ENCODE data around the gene TMEM213. TPM values are rescaled to one million over a fixed set of nuclear protein-coding genes. Genes with fewer than 3 reads are reported as not detected.
A peak's percentile ranks its signal among the peaks of the same experiment; 100 is the strongest.

Gene TMEM213
- total RNA-seq, 6 experiments from 2014 or later, result not detected

DNA sequence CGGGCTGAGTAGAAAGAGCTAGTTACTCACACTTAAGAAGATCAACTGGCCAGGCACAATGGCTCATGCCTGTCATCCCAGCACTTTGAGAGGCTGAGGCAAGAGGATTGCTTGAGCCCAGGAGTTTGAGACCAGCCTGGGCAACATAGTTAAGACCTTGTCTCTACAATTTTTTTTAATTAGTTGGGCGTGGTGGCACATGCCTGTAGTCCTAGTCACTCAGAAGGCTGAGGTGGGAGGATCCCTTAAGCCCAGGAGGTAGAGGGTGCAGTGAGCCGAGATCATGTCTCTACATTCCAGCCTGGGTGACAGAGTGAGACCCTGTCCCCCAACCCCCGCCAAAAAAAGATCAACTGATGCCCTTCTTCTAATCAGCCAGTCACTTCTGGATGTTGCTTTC, 74.8 kb downstream of the TMEM213 start:
- Mint-ChIP-seq H3K9me3 (no peaks in the 10 kb centered on the region), H3K4me1 (ENCODE audit: low read depth) (peaks cover 49% of the 10 kb centered on the region), H3K36me3 (ENCODE audit: low read depth) (peaks cover 14% of the 10 kb centered on the region), H3K27me3 (ENCODE audit: insufficient read depth) (peaks cover 6% of the 10 kb centered on the region), H3K27ac (peak overlapping the region; percentile 24), H3K4me3 (peak overlapping the region; percentile 33; the same call in 1 of the 2 replicates)
- TF ChIP-seq CTCF (IDR thresholded peaks at IDR 0.05), result no peak
- peak; percentile 24 for DNase-seq

- Mint-ChIP-seq H3K4me3 (no peak overlapping the region; the same call in 1 of the 2 replicates), H3K27ac (peak overlapping the region; percentile 24; the same call in 1 of the 2 replicates), H3K4me1 (ENCODE audit: low read depth) (peaks cover 55% of the 10 kb centered on the region), H3K27me3 (ENCODE audit: insufficient read depth) (peaks cover 6% of the 10 kb centered on the region), H3K9me3 (no peaks in the 10 kb centered on the region), H3K36me3 (ENCODE audit: low read depth) (peaks cover 14% of the 10 kb centered on the region)
- DNase-seq, result no peak
- no peak for TF ChIP-seq CTCF (IDR thresholded peaks at IDR 0.05)
Measured at GRCh38 chr7:138873220-138873892, 75.6 kb downstream of the TMEM213 start.

- no peaks in the 10 kb centered on the region for H3K9me3 Mint-ChIP-seq
- peaks cover 7% of the 10 kb centered on the region; the same call in 1 of the 2 replicates for H3K36me3 Mint-ChIP-seq (ENCODE audit: low read depth)
- peaks cover 55% of the 10 kb centered on the region for H3K4me1 Mint-ChIP-seq (ENCODE audit: low read depth)
- DNase-seq, result peak; percentile 92
- H3K27me3 Mint-ChIP-seq (ENCODE audit: insufficient read depth), result no peaks in the 10 kb centered on the region
- H3K27ac Mint-ChIP-seq, result peak overlapping the region; percentile 94
- peak overlapping the region; percentile 57 for H3K4me3 Mint-ChIP-seq
- TF ChIP-seq CTCF (IDR thresholded peaks at IDR 0.05), result no peak
Measured at GRCh38 chr7:138875794-138876193, 78.0 kb downstream of the TMEM213 start.

DNA sequence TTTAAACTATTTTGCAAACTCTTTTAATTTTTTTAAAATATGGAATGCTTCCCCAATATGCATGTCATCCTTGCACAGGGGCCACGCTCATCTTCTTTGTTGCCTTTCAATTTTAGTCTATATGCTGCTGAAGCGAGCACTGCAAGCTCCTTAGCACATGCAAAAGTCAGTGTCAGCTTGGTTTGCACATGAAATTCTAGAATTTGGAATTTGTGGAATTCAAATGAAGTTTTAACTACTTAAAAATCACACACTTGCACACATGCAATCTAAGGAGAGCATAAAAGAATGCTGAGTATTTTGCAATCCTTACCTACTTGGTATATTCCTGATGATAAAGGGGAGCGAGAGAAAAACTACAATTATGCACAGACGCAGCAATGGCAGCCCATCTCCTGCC, 78.5 kb downstream of the TMEM213 start:
- Mint-ChIP-seq H3K36me3 (ENCODE audit: low read depth) (peaks cover 3% of the 10 kb centered on the region; the same call in 1 of the 2 replicates), H3K4me1 (ENCODE audit: low read depth) (peaks cover 55% of the 10 kb centered on the region), H3K9me3 (no peaks in the 10 kb centered on the region), H3K27ac (peak overlapping the region; percentile 94), H3K4me3 (peak overlapping the region; percentile 57; the same call in 1 of the 2 replicates), H3K27me3 (ENCODE audit: insufficient read depth) (no peaks in the 10 kb centered on the region)
- TF ChIP-seq CTCF (IDR thresholded peaks at IDR 0.05), result no peak
- DNase-seq, result peak; percentile 4

GRCh38 chr7:138878051-138878450, 80.3 kb downstream of the TMEM213 start:
- H3K27me3 Mint-ChIP-seq (ENCODE audit: insufficient read depth), result no peaks in the 10 kb centered on the region
- H3K4me3 Mint-ChIP-seq, result no peak overlapping the region
- peaks cover 43% of the 10 kb centered on the region for H3K4me1 Mint-ChIP-seq (ENCODE audit: low read depth)
- no peak overlapping the region for H3K27ac Mint-ChIP-seq
- TF ChIP-seq CTCF (IDR thresholded peaks at IDR 0.05), result no peak
- no peaks in the 10 kb centered on the region for H3K9me3 Mint-ChIP-seq
- no peak for DNase-seq
- H3K36me3 Mint-ChIP-seq (ENCODE audit: low read depth), result no peaks in the 10 kb centered on the region

Data from HFFc6 (cell line).